Activated CD8-positive, alpha-beta T cell treated with anti-CD3 and anti-CD28 coated beads, Interleukin-2, amount 10 ng/mL, durations not matched to agents 7 days and 5 days (primary cell): Measurements from ENCODE around the gene PNPLA1. TPM values are rescaled to one million over a fixed set of nuclear protein-coding genes. Genes with fewer than 3 reads are reported as not detected.

Source experiments
- ATAC-seq: fragments of 150-1000 bp; cut with Tn5 transposase; one replicate; pipeline ENCODE4 v1.10.0; 2021; ENCODE audit warnings: moderate library complexity
- CTCF ChIA-PET: fragments of 350-600 bp; sonication (Branson Sonifier 250); formaldehyde crosslinking; loops from one replicate; lab custom pipeline; 2021; ENCODE audit warnings: antibody characterized with exemption; lab: Charles Lee
- POLR2A ChIA-PET: fragments of 350-600 bp; sonication (Branson Sonifier 250); formaldehyde crosslinking; loops from one replicate; lab custom pipeline; 2021; ENCODE audit warnings: antibody characterized with exemption; lab: Charles Lee
- DNase-seq: peaks from one replicate; pipeline ENCODE4 v3.0.0-alpha.2; 2020
- H3K27ac Mint-ChIP-seq: one replicate; pipeline ENCODE4 v1.8.0; 2021; ENCODE audit warnings: mild to moderate bottlenecking, mixed read lengths
- H3K27me3 Mint-ChIP-seq: one replicate; pipeline ENCODE4 v1.8.0; 2021; ENCODE audit warnings: low read depth, mixed read lengths
- H3K36me3 Mint-ChIP-seq: one replicate; pipeline ENCODE4 v1.8.0; 2021; ENCODE audit warnings: low read depth, mixed read lengths
- H3K4me1 Mint-ChIP-seq: one replicate; pipeline ENCODE4 v1.8.0; 2021; ENCODE audit warnings: low read depth, mixed read lengths
- H3K4me3 Mint-ChIP-seq: one replicate; pipeline ENCODE4 v1.8.0; 2021; ENCODE audit warnings: mild to moderate bottlenecking, mixed read lengths
- H3K9me3 Mint-ChIP-seq: one replicate; pipeline ENCODE4 v1.8.0; 2022; ENCODE audit warnings: mixed read lengths; ENCODE audit not compliant: insufficient read depth
- total RNA-seq, 2 experiments: library from RNA; stranded (reverse); gene quantifications; one replicate each; pipeline ENCODE4 v1.2.3, GENCODE V29; 2021

The PNPLA1 gene
- total RNA-seq, 2 experiments from 2014 or later = not detected

DNA sequence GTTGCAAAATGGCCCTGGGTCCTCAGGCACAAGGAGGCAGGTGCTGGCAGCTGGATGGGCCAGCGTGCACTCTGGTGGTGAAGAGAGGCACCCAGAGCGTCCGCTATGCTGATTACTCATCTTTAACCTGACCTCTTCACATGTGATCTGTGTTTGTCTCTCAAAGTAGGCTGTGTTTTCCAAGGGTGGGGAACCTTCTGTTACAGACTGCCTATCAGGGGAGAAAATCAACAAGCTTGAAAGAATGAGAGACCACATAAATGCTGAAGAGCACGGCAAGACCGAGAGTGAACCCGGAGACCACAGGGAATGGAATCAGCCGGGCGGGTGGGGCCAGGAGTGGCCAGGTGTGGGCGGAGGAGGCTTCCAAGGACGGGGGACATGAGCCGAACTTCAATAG is 50.6 kb downstream of the PNPLA1 start:
- no peak overlapping the region for H3K4me3 Mint-ChIP-seq
- CTCF ChIA-PET = interaction anchor here (1.3 kb wide), 1 partner anchor 21 kb away, joined by 4 read pairs; no protein-coding TSS in a partner anchor
- H3K36me3 Mint-ChIP-seq = no peaks in the 10 kb centered on the region
- H3K9me3 Mint-ChIP-seq = no peaks in the 10 kb centered on the region
- ATAC-seq (no peak), DNase-seq (no peak)
- H3K4me1 Mint-ChIP-seq = no peaks in the 10 kb centered on the region
- POLR2A ChIA-PET = no interaction called here
- H3K27ac Mint-ChIP-seq = no peak overlapping the region
- H3K27me3 Mint-ChIP-seq = peaks cover 22% of the 10 kb centered on the region

DNA sequence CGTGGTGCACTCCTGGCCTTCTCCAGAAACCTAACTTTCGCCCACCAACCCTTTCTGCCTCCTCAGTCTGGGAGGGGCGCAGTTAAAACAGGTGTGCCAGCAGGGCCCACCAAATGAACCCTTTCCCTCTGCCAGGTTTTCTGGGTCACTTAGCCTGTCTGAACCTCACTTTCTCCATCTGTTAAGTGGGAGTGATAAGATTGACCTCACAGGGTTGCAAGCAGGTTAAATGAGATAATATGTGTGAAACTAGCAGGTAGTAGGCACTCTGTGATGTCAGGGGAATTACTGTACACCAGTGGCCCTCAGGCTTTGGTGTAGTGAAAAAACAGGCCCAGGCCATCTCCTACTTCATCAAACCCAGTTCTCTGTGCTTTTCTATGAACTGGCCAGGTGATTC is 52.7 kb downstream of the PNPLA1 start:
- Mint-ChIP-seq H3K36me3 (no peaks in the 10 kb centered on the region), H3K4me3 (no peak overlapping the region), H3K9me3 (no peaks in the 10 kb centered on the region), H3K4me1 (no peaks in the 10 kb centered on the region), H3K27ac (no peak overlapping the region), H3K27me3 (peaks cover 10% of the 10 kb centered on the region)
- DNase-seq = no peak
- ATAC-seq = no peak
- ChIA-PET CTCF (interaction anchor here (1.4 kb wide), 1 partner anchor 18 kb away, joined by 3 read pairs; no protein-coding TSS in a partner anchor), POLR2A (no interaction called here)

DNA sequence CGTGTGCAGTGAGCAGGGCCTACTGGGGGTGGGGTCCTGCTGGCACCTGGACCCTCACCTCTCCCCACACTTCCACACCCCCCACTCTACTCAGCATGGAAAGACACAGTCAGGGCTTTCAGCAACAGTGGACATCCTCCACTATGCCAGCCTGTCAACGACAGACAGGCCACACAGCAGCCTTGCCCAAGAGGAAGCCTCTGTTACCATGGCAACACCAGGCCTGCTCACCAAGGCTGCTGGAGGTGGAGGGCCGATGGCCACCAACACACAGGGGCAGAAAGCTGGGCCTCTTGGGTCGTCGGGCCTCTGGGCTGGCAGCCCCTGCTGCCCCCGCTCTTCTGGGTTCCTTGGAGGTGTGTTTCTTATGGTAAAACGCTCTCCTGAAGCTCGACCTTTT is 53.2 kb downstream of the PNPLA1 start:
- POLR2A ChIA-PET = no interaction called here
- no peaks in the 10 kb centered on the region for H3K4me1 Mint-ChIP-seq
- no peak overlapping the region for H3K4me3 Mint-ChIP-seq
- CTCF ChIA-PET = no interaction called here
- no peaks in the 10 kb centered on the region for H3K9me3 Mint-ChIP-seq
- no peaks in the 10 kb centered on the region for H3K36me3 Mint-ChIP-seq
- DNase-seq = no peak
- no peak for ATAC-seq
- H3K27me3 Mint-ChIP-seq = peaks cover 7% of the 10 kb centered on the region
- H3K27ac Mint-ChIP-seq = no peak overlapping the region

DNA sequence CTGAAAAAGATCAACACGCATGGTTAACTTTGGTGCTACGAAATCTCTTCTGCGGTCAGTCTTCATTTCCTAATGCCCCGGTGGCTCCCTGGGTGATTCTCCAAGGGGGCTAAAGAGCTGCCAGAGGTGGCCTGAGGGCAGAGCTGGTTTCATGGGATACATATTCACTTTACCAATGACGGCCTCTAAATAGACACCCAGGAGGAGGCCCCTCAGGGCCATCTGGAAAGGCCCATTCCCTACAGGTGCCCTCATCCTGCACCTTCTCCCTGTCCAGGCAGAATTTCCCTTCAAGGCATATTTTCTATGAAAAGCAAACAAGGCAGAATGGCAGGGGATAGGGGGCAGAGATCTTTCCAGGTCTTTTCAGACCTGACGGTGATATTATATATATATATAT is 54.3 kb downstream of the PNPLA1 start:
- ATAC-seq = no peak
- no peak overlapping the region for H3K27ac Mint-ChIP-seq

DNA sequence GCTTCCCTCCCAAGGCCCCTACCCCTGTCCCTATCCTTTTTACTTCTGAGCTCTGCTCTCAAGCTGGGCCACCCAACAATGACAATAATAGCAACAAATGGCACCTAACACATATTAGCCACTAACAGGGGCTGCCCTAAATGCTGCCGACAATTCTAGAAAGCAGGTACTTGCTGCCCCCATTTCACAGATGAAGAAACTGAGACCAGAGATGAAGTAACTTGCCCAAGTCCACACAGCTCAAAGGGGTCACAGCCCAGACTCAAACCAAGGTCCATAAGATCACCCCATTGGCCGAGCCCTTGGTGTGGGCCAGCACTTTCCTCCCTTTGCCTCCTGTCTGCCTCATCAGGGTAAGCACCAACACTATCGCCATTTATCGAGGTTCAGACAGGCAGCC is 54.9 kb downstream of the PNPLA1 start:
- POLR2A ChIA-PET = no interaction called here
- H3K27me3 Mint-ChIP-seq = peaks cover 10% of the 10 kb centered on the region
- CTCF ChIA-PET = interaction anchor here (1.1 kb wide), 1 partner anchor 22 kb away, joined by 3 read pairs; no protein-coding TSS in a partner anchor
- no peaks in the 10 kb centered on the region for H3K9me3 Mint-ChIP-seq
- no peaks in the 10 kb centered on the region for H3K36me3 Mint-ChIP-seq
- ATAC-seq (no peak), DNase-seq (no peak)
- H3K27ac Mint-ChIP-seq = no peak overlapping the region
- H3K4me3 Mint-ChIP-seq = no peak overlapping the region
- H3K4me1 Mint-ChIP-seq = no peaks in the 10 kb centered on the region

More for the DNA sequence above, 54.3 kb downstream of the PNPLA1 start:
- POLR2A ChIA-PET = no interaction called here
- peaks cover 10% of the 10 kb centered on the region for H3K27me3 Mint-ChIP-seq
- H3K4me1 Mint-ChIP-seq = no peaks in the 10 kb centered on the region
- no peaks in the 10 kb centered on the region for H3K9me3 Mint-ChIP-seq
- no peaks in the 10 kb centered on the region for H3K36me3 Mint-ChIP-seq
- no peak overlapping the region for H3K4me3 Mint-ChIP-seq
- DNase-seq = no peak
- CTCF ChIA-PET = interaction anchor here (1.1 kb wide), 1 partner anchor 22 kb away, joined by 3 read pairs; no protein-coding TSS in a partner anchor

DNA sequence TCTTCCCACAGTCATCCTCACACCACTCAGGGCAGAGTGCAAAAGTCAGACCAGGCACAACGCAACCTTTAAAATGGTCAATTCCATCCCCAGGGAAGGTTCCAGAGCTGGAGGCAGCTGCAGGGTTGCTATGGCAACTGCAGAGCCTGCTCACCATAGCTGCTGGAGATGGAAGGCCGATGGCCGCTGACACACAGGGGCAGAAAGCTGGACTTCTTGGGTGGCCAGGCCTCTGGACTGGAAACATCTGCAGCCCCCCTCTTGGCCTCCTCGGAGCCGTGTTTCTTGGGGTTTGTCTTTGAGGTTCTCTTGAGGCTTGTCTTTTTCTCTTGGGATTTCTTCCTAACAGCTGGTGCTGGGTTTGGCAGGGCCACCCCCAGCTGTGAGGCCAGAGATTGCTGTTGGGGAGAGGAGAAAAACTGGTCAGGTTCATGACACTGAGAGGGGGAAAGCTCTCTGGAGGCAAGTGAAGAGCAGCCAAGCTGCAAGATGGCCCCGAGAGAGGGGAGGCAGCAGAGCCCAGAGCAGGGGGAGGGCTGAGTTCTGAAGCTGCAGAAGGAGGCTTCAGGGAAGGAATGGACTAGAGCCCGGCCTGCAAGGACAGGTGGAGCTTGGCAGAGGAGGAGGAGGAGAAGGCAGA is 56.6 kb downstream of the PNPLA1 start:
- POLR2A ChIA-PET = no interaction called here
- no peaks in the 10 kb centered on the region for H3K9me3 Mint-ChIP-seq
- no peak overlapping the region for H3K4me3 Mint-ChIP-seq
- ATAC-seq (no peak), DNase-seq (no peak)
- H3K27ac Mint-ChIP-seq = no peak overlapping the region
- peaks cover 7% of the 10 kb centered on the region for H3K27me3 Mint-ChIP-seq
- H3K36me3 Mint-ChIP-seq = no peaks in the 10 kb centered on the region
- CTCF ChIA-PET = interaction anchor here (2.7 kb wide), 1 partner anchor 15 kb away, joined by 14 read pairs; no protein-coding TSS in a partner anchor
- no peaks in the 10 kb centered on the region for H3K4me1 Mint-ChIP-seq

DNA sequence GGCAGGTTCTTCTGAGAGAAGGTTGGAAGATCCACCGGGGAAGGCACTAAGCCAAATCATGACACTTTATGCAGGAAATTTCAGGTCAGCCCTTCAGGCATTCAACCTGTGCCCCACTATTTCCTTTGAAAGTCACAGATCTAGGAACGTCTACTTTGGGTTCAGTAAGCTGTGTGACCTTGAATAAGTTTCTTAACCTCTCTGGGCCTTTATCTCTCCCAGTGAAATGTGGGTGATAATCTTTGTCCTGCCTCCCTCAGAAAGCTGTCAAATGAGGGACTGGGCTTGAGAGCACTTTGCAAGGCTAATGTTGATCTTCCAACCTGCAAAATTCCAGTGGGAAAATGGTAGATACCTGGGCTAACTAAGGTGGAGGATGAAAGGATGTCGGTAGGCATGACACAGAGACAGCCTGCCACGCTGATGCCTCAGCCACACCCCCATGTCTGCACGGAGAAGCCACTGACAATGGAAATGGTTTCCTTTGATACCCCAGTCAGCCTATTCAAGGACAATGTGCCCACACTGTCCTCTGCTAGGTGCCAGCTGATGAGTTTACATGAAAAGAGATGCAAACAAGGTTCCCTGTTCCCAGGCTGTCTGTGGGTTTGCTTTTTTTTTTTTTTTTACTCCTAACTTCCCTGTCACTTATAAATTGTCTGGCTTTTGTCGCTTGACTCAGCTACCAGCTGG is 57.5 kb downstream of the PNPLA1 start:
- H3K4me3 Mint-ChIP-seq = no peak overlapping the region
- POLR2A ChIA-PET = interaction anchor here (1.4 kb wide), 1 partner anchor 31 kb away, joined by 3 read pairs; no protein-coding TSS in a partner anchor
- ATAC-seq (peak; percentile 44), DNase-seq (no peak)
- CTCF ChIA-PET = interaction anchor here (2.7 kb wide), 1 partner anchor 14 kb away, joined by 14 read pairs; no protein-coding TSS in a partner anchor
- no peaks in the 10 kb centered on the region for H3K4me1 Mint-ChIP-seq
- H3K27ac Mint-ChIP-seq = no peak overlapping the region
- peaks cover 12% of the 10 kb centered on the region for H3K27me3 Mint-ChIP-seq
- no peaks in the 10 kb centered on the region for H3K9me3 Mint-ChIP-seq
- no peaks in the 10 kb centered on the region for H3K36me3 Mint-ChIP-seq

DNA sequence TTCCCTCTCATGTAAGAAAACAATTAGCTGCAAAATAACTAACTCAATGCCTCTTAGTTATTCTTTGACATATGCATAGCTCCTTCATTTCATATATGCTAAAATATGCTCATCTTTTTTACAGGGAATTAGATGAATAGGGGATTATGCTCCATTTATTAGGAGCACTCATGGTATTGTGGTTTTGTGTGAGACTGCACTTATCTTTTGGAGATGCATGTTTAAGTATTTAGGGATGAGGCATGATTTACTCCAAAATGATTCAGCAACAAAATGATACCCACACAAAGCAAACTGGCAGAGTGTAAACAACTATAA is 58.0 kb downstream of the PNPLA1 start:
- no peak for DNase-seq
- ChIA-PET POLR2A (interaction anchor here (0.5 to 1.4 kb wide), 2 partner anchors 30 to 158 kb away, joined by 3 read pairs; no protein-coding TSS in a partner anchor), CTCF (interaction anchor here (2.0 to 2.7 kb wide), 2 partner anchors 13 to 14 kb away, joined by 12 to 14 read pairs; no protein-coding TSS in a partner anchor)
- Mint-ChIP-seq H3K4me1 (no peaks in the 10 kb centered on the region), H3K27ac (no peak overlapping the region), H3K9me3 (no peaks in the 10 kb centered on the region), H3K27me3 (peaks cover 14% of the 10 kb centered on the region), H3K36me3 (no peaks in the 10 kb centered on the region), H3K4me3 (no peak overlapping the region)
- no peak for ATAC-seq

DNA sequence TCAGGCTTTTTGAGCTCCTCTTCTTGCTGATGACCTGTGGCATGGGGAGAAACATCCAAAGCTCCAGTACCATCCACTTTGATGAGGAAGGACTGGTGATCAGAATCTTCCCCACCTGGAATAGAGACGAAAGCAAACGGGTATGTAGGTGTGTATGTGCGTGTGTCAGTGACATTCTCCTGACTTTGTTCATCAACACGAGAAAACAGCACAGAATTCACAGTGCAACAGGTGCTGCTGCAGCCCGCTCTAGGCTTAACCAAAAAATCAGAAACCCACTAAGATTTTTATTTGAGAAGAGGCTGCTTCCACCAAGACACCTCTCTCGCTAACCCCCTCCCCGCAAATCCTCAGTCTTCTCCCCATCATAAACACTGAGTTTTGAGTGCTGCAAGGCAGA is 58.7 kb downstream of the PNPLA1 start:
- no peak overlapping the region for H3K27ac Mint-ChIP-seq
- H3K27me3 Mint-ChIP-seq = peaks cover 21% of the 10 kb centered on the region
- no peaks in the 10 kb centered on the region for H3K4me1 Mint-ChIP-seq
- ATAC-seq (no peak), DNase-seq (no peak)
- no peak overlapping the region for H3K4me3 Mint-ChIP-seq
- H3K36me3 Mint-ChIP-seq = no peaks in the 10 kb centered on the region
- ChIA-PET POLR2A (interaction anchor here (0.5 to 1.4 kb wide), 2 partner anchors 30 to 157 kb away, joined by 3 read pairs; no protein-coding TSS in a partner anchor), CTCF (interaction anchor here (1.1 to 2.0 kb wide), 2 partner anchors 12 to 31 kb away, joined by 3 to 12 read pairs; no protein-coding TSS in a partner anchor)
- no peaks in the 10 kb centered on the region for H3K9me3 Mint-ChIP-seq

DNA sequence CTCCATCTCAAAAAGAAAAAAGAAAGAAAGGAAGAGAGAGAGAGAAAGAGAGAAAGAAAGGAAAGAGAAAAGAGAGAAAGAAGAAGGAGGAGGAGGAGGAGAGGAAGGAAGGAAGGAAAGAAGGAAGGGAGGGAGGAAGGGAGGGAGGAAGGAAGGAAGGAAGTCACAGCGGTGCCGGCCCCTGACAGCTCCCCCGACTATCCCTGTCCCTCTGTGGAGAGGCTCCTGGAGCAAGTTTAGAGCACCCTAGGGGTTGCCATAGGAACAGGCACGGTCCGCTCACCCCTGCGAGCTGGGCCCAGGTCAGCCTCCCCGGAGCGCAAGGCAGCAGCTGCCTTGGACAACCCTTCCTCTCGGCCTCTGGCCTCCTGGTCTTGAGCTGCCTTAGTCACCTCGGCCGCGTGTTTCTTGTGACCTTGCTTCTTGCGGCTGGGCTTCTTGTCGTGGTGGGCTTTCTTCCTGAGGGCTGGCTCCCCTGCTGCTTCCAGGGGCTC is 60.0 kb downstream of the PNPLA1 start:
- DNase-seq = no peak
- H3K4me1 Mint-ChIP-seq = no peaks in the 10 kb centered on the region
- no peaks in the 10 kb centered on the region for H3K36me3 Mint-ChIP-seq
- H3K27ac Mint-ChIP-seq = no peak overlapping the region
- CTCF ChIA-PET = interaction anchor here (0.9 to 2.0 kb wide), 2 partner anchors 11 to 27 kb away, joined by 3 to 12 read pairs; no protein-coding TSS in a partner anchor
- no peak overlapping the region for H3K4me3 Mint-ChIP-seq
- POLR2A ChIA-PET = no interaction called here
- ATAC-seq = no peak
- H3K9me3 Mint-ChIP-seq = no peaks in the 10 kb centered on the region
- peaks cover 28% of the 10 kb centered on the region for H3K27me3 Mint-ChIP-seq

DNA sequence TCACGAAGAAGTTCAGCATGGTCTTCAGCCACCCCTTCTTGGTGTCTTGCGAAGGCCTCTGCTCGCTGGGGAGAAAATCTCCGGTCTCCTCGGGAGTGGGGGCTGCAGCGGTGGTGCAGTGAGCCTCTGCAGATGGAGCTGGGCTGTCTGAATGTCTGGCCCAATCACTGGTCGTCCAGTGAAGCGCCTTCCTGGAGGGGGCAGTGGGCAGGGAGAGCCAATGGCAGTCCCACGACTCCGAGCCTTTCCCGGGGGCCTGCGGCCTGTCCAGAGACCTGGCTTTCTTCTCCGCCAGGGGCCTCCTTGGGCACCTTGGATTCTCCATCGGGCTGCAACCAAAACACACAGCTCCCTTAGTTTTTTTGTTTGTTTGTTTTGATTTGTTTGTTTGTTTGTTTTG is 60.5 kb downstream of the PNPLA1 start:
- Mint-ChIP-seq H3K36me3 (no peaks in the 10 kb centered on the region), H3K27me3 (peaks cover 33% of the 10 kb centered on the region), H3K27ac (no peak overlapping the region), H3K4me3 (no peak overlapping the region), H3K4me1 (no peaks in the 10 kb centered on the region), H3K9me3 (no peaks in the 10 kb centered on the region)
- ChIA-PET CTCF (interaction anchor here (0.9 kb wide), 1 partner anchor 28 kb away, joined by 3 read pairs; no protein-coding TSS in a partner anchor), POLR2A (no interaction called here)
- ATAC-seq (no peak), DNase-seq (no peak)

DNA sequence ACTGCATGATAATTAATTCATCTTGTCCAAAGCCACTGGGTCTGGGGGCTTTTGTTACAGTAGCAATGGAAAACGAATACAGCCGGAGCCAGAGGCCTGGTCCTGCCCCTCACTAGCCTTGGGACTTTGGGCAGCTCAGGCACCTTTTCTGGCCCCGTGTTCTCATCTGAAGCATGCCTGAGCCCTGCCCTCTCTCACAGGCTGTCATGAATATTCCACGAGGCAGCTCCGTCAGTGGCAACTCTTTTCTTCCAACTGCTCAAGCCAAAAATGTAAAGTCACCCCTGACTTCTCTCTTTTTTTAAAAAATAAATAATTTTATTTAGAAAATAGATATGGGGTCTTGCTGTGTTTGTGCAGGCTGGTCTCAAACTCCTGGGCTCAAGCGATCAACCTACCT is 61.5 kb downstream of the PNPLA1 start:
- H3K9me3 Mint-ChIP-seq = no peaks in the 10 kb centered on the region
- ATAC-seq (no peak), DNase-seq (no peak)
- peaks cover 35% of the 10 kb centered on the region for H3K27me3 Mint-ChIP-seq
- no peaks in the 10 kb centered on the region for H3K36me3 Mint-ChIP-seq
- POLR2A ChIA-PET = no interaction called here
- no peaks in the 10 kb centered on the region for H3K4me1 Mint-ChIP-seq
- no peak overlapping the region for H3K4me3 Mint-ChIP-seq
- H3K27ac Mint-ChIP-seq = no peak overlapping the region
- CTCF ChIA-PET = no interaction called here
